SU-DHL-6 (cell line): ENCODE results near the gene EEF1A2.

ENCODE experiments used
- H2AFZ ChIP-seq: fragments of 200-600 bp; sonication (generic); 2 replicates; pipeline ENCODE4 v1.6.1; 2014; ENCODE audit warnings: low read depth, mild to moderate bottlenecking, moderate library complexity, mixed read lengths, antibody characterized with exemption, low read length; ENCODE audit not compliant: severe bottlenecking
- H3F3A ChIP-seq: fragments of 200-600 bp; shearing (Covaris generic); 2 replicates; pipeline ENCODE4 v1.6.0; 2016; ENCODE audit warnings: antibody characterized with exemption, mild to moderate bottlenecking; ENCODE audit not compliant: insufficient read depth
- H3K27ac ChIP-seq: fragments of 200-600 bp; sonication (generic); 2 replicates; pipeline ENCODE4 v1.5.1; 2016; ENCODE audit warnings: low read depth, mild to moderate bottlenecking, low read length, moderate library complexity, mixed read lengths
- H3K27me3 ChIP-seq: fragments of 200-600 bp; sonication (generic), shearing (Covaris generic); 2 replicates; pipeline ENCODE4 v1.6.0; 2014; ENCODE audit warnings: mild to moderate bottlenecking, low read length
- H3K36me3 ChIP-seq: fragments of 200-600 bp; sonication (generic); 2 replicates; pipeline ENCODE4 v1.6.1; 2014; ENCODE audit warnings: mild to moderate bottlenecking, low read length, mixed read lengths
- H3K4me2 ChIP-seq: fragments of 300-600, 200-600 bp; shearing (Covaris generic), sonication (generic); 2 replicates; pipeline ENCODE4 v1.6.0; 2014; ENCODE audit warnings: low read length, low read depth, mild to moderate bottlenecking; ENCODE audit not compliant: poor library complexity, severe bottlenecking
- H3K4me3 ChIP-seq: fragments of 200-600 bp; sonication (generic); 2 replicates; pipeline ENCODE4 v1.5.1; 2014; ENCODE audit warnings: antibody characterized with exemption, low read length, mild to moderate bottlenecking, mixed read lengths; ENCODE audit not compliant: insufficient read depth, poor library complexity, severe bottlenecking
- H3K79me2 ChIP-seq: fragments of 200-600 bp; sonication (generic); 2 replicates; pipeline ENCODE4 v1.6.1; 2014; ENCODE audit warnings: mild to moderate bottlenecking, low read length, moderate library complexity; ENCODE audit not compliant: insufficient read depth
- H3K9ac ChIP-seq: fragments of 200-600 bp; sonication (generic); 2 replicates; pipeline ENCODE4 v1.7.0; 2014; ENCODE audit warnings: mild to moderate bottlenecking, low read length
- H3K9me2 ChIP-seq: fragments of 200-600 bp; sonication (generic); replicated peaks from 2 replicates; pipeline ENCODE4 v1.6.1; 2014; ENCODE audit warnings: low read length; ENCODE audit not compliant: insufficient read depth
- H3K9me3 ChIP-seq: fragments of 200-600 bp; sonication (generic); 2 replicates; pipeline ENCODE4 v1.6.1; 2014; ENCODE audit warnings: low read length, mixed read lengths; ENCODE audit not compliant: insufficient read depth
- H4K20me1 ChIP-seq: fragments of 200-600 bp; sonication (generic); 2 replicates; pipeline ENCODE4 v1.6.1; 2014; ENCODE audit warnings: low read depth, mild to moderate bottlenecking, antibody characterized with exemption, low read length, moderate library complexity, mixed read lengths
- CTCF ChIP-seq: fragments of 200-600 bp; sonication (generic); IDR thresholded peaks from one replicate; pipeline ENCODE4 v1.5.1; 2017; ENCODE audit warnings: antibody characterized with exemption, mild to moderate bottlenecking, low read length, moderate library complexity; ENCODE audit not compliant: insufficient read depth, poor library complexity, severe bottlenecking
- EZH2phosphoT487 ChIP-seq: fragments of 200-600 bp; sonication (generic), shearing (Covaris generic); conservative IDR thresholded peaks from 2 replicates; pipeline ENCODE4 v1.6.1; 2018; ENCODE audit warnings: mild to moderate bottlenecking, antibody characterized with exemption, low read length, moderate library complexity, mixed read lengths

Gene EEF1A2

GRCh38 chr20:63546956-63547724 lies 48.3 kb upstream of the EEF1A2 start:
- TF ChIP-seq EZH2phosphoT487: no peak
- TF ChIP-seq CTCF: no peak
- Histone ChIP-seq H3K79me2 (no peaks in the 10 kb centered on the region), H3K27ac (no peak overlapping the region), H4K20me1 (no peaks in the 10 kb centered on the region; the same call in 1 of the 2 replicates), H3K9me2 (no peaks in the 10 kb centered on the region), H3K27me3 (no peaks in the 10 kb centered on the region), H3F3A (no peaks in the 10 kb centered on the region), H2AFZ (no peak overlapping the region), H3K9ac (no peak overlapping the region), H3K9me3 (no peaks in the 10 kb centered on the region), H3K36me3 (no peaks in the 10 kb centered on the region), H3K4me2 (no peak overlapping the region), H3K4me3 (no peak overlapping the region)

- Histone ChIP-seq H3F3A (no peaks in the 10 kb centered on the region), H3K4me3 (no peak overlapping the region), H2AFZ (no peak overlapping the region), H3K9me3 (no peaks in the 10 kb centered on the region), H3K79me2 (no peaks in the 10 kb centered on the region), H3K27me3 (no peaks in the 10 kb centered on the region), H3K36me3 (no peaks in the 10 kb centered on the region), H3K9ac (no peak overlapping the region), H3K27ac (no peak overlapping the region), H3K9me2 (no peaks in the 10 kb centered on the region), H3K4me2 (no peak overlapping the region), H4K20me1 (no peaks in the 10 kb centered on the region; the same call in 1 of the 2 replicates)
- TF ChIP-seq EZH2phosphoT487: no peak
- TF ChIP-seq CTCF: no peak
Observed at GRCh38 chr20:63546256-63546955, 47.5 kb upstream of the EEF1A2 start.

- no peaks in the 10 kb centered on the region for H3K9me2 ChIP-seq
- H3K27me3 ChIP-seq: no peaks in the 10 kb centered on the region
- H3K27ac ChIP-seq: no peak overlapping the region
- no peak overlapping the region for H3K4me2 ChIP-seq
- H3K36me3 ChIP-seq: no peaks in the 10 kb centered on the region
- H3K9ac ChIP-seq: no peak overlapping the region
- H2AFZ ChIP-seq: no peak overlapping the region
- no peaks in the 10 kb centered on the region for H3F3A ChIP-seq
- TF ChIP-seq CTCF: no peak
- no peak for TF ChIP-seq EZH2phosphoT487
- H3K79me2 ChIP-seq: no peaks in the 10 kb centered on the region
- no peak overlapping the region for H3K4me3 ChIP-seq
- H3K9me3 ChIP-seq: no peaks in the 10 kb centered on the region
- no peaks in the 10 kb centered on the region; the same call in 1 of the 2 replicates for H4K20me1 ChIP-seq
Observed at GRCh38 chr20:63545814-63546213, 46.9 kb upstream of the EEF1A2 start.
